ENCODE results near the gene ITPKB. TPM values are rescaled to one million over a fixed set of nuclear protein-coding genes. Genes with fewer than 3 reads are reported as not detected.

ITPKB gene
- total RNA-seq, 1 experiment from 2014 or later = 4.4 TPM

DNA sequence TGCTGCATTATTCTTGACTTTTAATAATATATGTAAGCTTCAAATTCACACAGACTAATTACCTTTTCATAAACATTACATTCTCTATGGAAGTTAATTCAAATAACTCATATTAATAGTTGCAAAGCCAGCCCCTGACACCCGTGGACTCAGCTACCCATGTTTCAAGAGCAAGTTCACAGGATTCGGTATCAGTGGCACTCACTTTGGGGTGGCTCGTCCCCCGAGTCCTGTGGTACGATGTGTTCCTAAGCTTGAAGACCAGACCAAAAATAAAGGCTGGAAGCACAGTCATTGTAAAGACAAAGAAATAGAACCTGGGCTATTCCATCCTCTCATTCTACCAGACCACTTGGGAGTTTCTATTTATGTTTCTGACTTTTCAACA lies 70.9 kb downstream of the ITPKB start:
- H3K4me3 Mint-ChIP-seq (ENCODE audit: unreplicated experiment) = no peak overlapping the region
- no peak overlapping the region for H3K4me3 ChIP-seq (ENCODE audit: low read depth, low read length)
- no peaks in the 10 kb centered on the region for H3K36me3 Mint-ChIP-seq (ENCODE audit: insufficient read depth, unreplicated experiment)
- H3K36me3 ChIP-seq (ENCODE audit: control insufficient read depth, insufficient read depth, low read length) = no peaks in the 10 kb centered on the region
- ChIA-PET CTCF (no interaction called here), POLR2A (no interaction called here)
- no peaks in the 10 kb centered on the region for H3K9me3 Mint-ChIP-seq (ENCODE audit: unreplicated experiment)
- H3K27me3 ChIP-seq (replicated peaks; ENCODE audit: control insufficient read depth, insufficient read depth, low read length) = no peaks in the 10 kb centered on the region
- no peaks in the 10 kb centered on the region for H3K27me3 Mint-ChIP-seq (ENCODE audit: insufficient read depth, unreplicated experiment)
- intact Hi-C loops (cut with micrococcal nuclease; ENCODE audit: unreplicated experiment) = no loop called here
- no peak for DNase-seq
- TF ChIP-seq, protein P1, sequence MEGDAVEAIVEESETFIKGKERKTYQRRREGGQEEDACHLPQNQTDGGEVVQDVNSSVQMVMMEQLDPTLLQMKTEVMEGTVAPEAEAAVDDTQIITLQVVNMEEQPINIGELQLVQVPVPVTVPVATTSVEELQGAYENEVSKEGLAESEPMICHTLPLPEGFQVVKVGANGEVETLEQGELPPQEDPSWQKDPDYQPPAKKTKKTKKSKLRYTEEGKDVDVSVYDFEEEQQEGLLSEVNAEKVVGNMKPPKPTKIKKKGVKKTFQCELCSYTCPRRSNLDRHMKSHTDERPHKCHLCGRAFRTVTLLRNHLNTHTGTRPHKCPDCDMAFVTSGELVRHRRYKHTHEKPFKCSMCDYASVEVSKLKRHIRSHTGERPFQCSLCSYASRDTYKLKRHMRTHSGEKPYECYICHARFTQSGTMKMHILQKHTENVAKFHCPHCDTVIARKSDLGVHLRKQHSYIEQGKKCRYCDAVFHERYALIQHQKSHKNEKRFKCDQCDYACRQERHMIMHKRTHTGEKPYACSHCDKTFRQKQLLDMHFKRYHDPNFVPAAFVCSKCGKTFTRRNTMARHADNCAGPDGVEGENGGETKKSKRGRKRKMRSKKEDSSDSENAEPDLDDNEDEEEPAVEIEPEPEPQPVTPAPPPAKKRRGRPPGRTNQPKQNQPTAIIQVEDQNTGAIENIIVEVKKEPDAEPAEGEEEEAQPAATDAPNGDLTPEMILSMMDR (IDR thresholded peaks at IDR 0.05; ENCODE audit: insufficient read depth in 1 of 2, low read depth in 1 of 2, low read length in 1 of 2, severe bottlenecking in 1 of 2, unreplicated experiment in 1 of 2) = no peak
- no peaks in the 10 kb centered on the region for H3K9me3 ChIP-seq
- H3K4me1 Mint-ChIP-seq (ENCODE audit: low read depth, unreplicated experiment) = peaks cover 18% of the 10 kb centered on the region
- peaks cover 18% of the 10 kb centered on the region; the same call in 1 of the 2 replicates for H3K4me1 ChIP-seq
- BruUV-seq (replicated peaks) = no TSS peak
- H3K27ac Mint-ChIP-seq (ENCODE audit: unreplicated experiment) = no peak overlapping the region

DNA sequence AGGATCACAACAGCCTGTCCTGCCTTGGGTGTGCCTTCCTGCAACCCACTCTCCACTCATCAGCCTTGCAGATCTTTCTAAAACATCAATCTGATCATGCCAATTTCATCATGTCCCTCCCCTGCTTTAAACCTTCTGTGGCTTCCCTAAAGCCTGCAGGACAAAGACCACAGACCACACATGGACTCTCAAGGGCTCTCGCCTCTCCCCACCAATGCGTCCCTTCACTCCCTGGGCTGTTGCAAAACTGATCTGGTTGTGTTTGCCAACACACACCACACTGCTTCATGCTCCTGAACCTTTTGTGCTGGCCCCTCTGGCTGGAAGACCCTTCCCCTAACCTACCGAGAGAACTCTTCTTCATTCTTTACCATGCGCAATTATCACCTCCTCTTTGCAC lies 72.4 kb downstream of the ITPKB start:
- Histone ChIP-seq H3K4me1 (peaks cover 7% of the 10 kb centered on the region; the same call in 1 of the 2 replicates), H3K27me3 (replicated peaks; ENCODE audit: control insufficient read depth, insufficient read depth, low read length) (no peaks in the 10 kb centered on the region), H3K36me3 (ENCODE audit: control insufficient read depth, insufficient read depth, low read length) (no peaks in the 10 kb centered on the region), H3K4me3 (ENCODE audit: low read depth, low read length) (no peak overlapping the region), H3K9me3 (no peaks in the 10 kb centered on the region)
- CTCF ChIA-PET = no interaction called here
- Mint-ChIP-seq H3K4me3 (ENCODE audit: unreplicated experiment) (no peak overlapping the region), H3K36me3 (ENCODE audit: insufficient read depth, unreplicated experiment) (no peaks in the 10 kb centered on the region), H3K27ac (ENCODE audit: unreplicated experiment) (no peak overlapping the region), H3K27me3 (ENCODE audit: insufficient read depth, unreplicated experiment) (no peaks in the 10 kb centered on the region), H3K4me1 (ENCODE audit: low read depth, unreplicated experiment) (peaks cover 7% of the 10 kb centered on the region), H3K9me3 (ENCODE audit: unreplicated experiment) (no peaks in the 10 kb centered on the region)
- POLR2A ChIA-PET = no interaction called here
- peak in 1 of 2 experiments; percentile 10 for DNase-seq
- TF ChIP-seq, protein P1 (IDR thresholded peaks at IDR 0.05; ENCODE audit: insufficient read depth in 1 of 2, low read depth in 1 of 2, low read length in 1 of 2, severe bottlenecking in 1 of 2, unreplicated experiment in 1 of 2) = no peak
- intact Hi-C loops (cut with micrococcal nuclease; ENCODE audit: unreplicated experiment) = no loop called here
- BruUV-seq (replicated peaks) = no TSS peak

DNA sequence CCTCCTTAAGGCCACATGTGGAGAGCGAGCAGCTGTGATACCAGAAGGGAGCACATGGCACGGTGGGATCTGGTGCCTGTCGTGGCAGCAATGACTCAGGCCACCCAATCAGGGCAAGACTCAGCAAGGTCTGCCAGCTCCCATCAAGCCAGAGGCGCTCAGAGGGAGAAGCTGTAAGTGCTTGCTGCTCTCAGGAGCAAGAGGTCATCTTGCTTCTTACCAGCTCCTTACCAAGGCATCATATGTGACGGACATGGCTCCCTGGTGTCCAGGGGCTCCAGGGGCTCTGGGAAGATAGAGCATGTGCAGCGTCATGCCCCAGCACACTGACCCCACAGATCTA lies 72.9 kb downstream of the ITPKB start:
- Histone ChIP-seq H3K36me3 (ENCODE audit: control insufficient read depth, insufficient read depth, low read length) (no peaks in the 10 kb centered on the region), H3K9me3 (no peaks in the 10 kb centered on the region), H3K4me3 (ENCODE audit: low read depth, low read length) (no peak overlapping the region), H3K4me1 (0 out of 2 replicates have a peak, but pooled peaks cover 2% of the 10 kb centered on the region), H3K27me3 (replicated peaks; ENCODE audit: control insufficient read depth, insufficient read depth, low read length) (no peaks in the 10 kb centered on the region)
- intact Hi-C loops (cut with micrococcal nuclease; ENCODE audit: unreplicated experiment) = no loop called here
- Mint-ChIP-seq H3K27me3 (ENCODE audit: insufficient read depth, unreplicated experiment) (no peaks in the 10 kb centered on the region), H3K27ac (ENCODE audit: unreplicated experiment) (no peak overlapping the region), H3K9me3 (ENCODE audit: unreplicated experiment) (no peaks in the 10 kb centered on the region), H3K4me3 (ENCODE audit: unreplicated experiment) (no peak overlapping the region), H3K36me3 (ENCODE audit: insufficient read depth, unreplicated experiment) (no peaks in the 10 kb centered on the region), H3K4me1 (ENCODE audit: low read depth, unreplicated experiment) (peaks cover 1% of the 10 kb centered on the region)
- BruUV-seq (replicated peaks) = no TSS peak
- TF ChIP-seq, protein P1 (IDR thresholded peaks at IDR 0.05; ENCODE audit: insufficient read depth in 1 of 2, low read depth in 1 of 2, low read length in 1 of 2, severe bottlenecking in 1 of 2, unreplicated experiment in 1 of 2) = no peak
- ChIA-PET CTCF (no interaction called here), POLR2A (no interaction called here)
- peak in 1 of 2 experiments; percentile 11 for DNase-seq
